HEK293T (cell line): ENCODE results near the gene KCTD10.

Experiments used
- CTCF ChIA-PET: fragments of 350-600 bp; formaldehyde crosslinking; extraction: SDS; loops from one replicate; lab custom pipeline; 2021; ENCODE audit warnings: antibody characterized with exemption, inconsistent platforms; lab: Yijun Ruan, JAX
- POLR2A ChIA-PET: fragments of 350-600 bp; formaldehyde crosslinking; extraction: SDS; loops from one replicate; lab custom pipeline; 2020; ENCODE audit warnings: antibody characterized with exemption, inconsistent platforms; lab: Yijun Ruan, JAX
- DNase-seq: peaks from one replicate; pipeline ENCODE4 v3.0.0; 2012; ENCODE audit warnings: mixed read lengths; ENCODE audit errors: extremely low spot score
- ARNT ChIP-seq: fragments of 450-650 bp; IDR thresholded peaks from 2 replicates; pipeline ENCODE4 v1.6.1; 2017; ENCODE audit warnings: mild to moderate bottlenecking
- BHLHE40 ChIP-seq: fragments of 450-650 bp; IDR thresholded peaks from 2 replicates; pipeline ENCODE4 v1.6.1; 2016; ENCODE audit warnings: mild to moderate bottlenecking, moderate library complexity, borderline replicate concordance
- CTBP1 ChIP-seq: fragments of 450-650 bp; IDR thresholded peaks from 2 replicates; pipeline ENCODE4 v1.6.1; 2016; ENCODE audit warnings: borderline replicate concordance
- ELF4 ChIP-seq: fragments of 450-650 bp; IDR thresholded peaks from 2 replicates; pipeline ENCODE4 v1.6.1; 2017; ENCODE audit warnings: antibody characterized with exemption
- FOXA1 ChIP-seq: fragments of 450-650 bp; IDR thresholded peaks from 2 replicates; pipeline ENCODE4 v1.6.1; 2016; ENCODE audit warnings: mild to moderate bottlenecking
- FOXK2 ChIP-seq: fragments of 450-650 bp; IDR thresholded peaks from 2 replicates; pipeline ENCODE4 v1.6.1; 2016; ENCODE audit warnings: mild to moderate bottlenecking
- FOXM1 ChIP-seq: fragments of 450-650 bp; IDR thresholded peaks from 2 replicates; pipeline ENCODE4 v1.6.1; 2017; ENCODE audit warnings: mild to moderate bottlenecking, borderline replicate concordance
- HDGF ChIP-seq: fragments of 450-650 bp; IDR thresholded peaks from 2 replicates; pipeline ENCODE4 v1.6.1; 2017; ENCODE audit warnings: antibody characterized with exemption, borderline replicate concordance
- L3MBTL2 ChIP-seq: fragments of 450-650 bp; conservative IDR thresholded peaks from 2 replicates; pipeline ENCODE4 v1.6.1; 2016; ENCODE audit warnings: mild to moderate bottlenecking
- LEF1 ChIP-seq: fragments of 450-650 bp; IDR thresholded peaks from 2 replicates; pipeline ENCODE4 v1.6.1; 2017; ENCODE audit warnings: mild to moderate bottlenecking, borderline replicate concordance
- NFRKB ChIP-seq: fragments of 450-650 bp; IDR thresholded peaks from 2 replicates; pipeline ENCODE4 v1.6.1; 2016; ENCODE audit warnings: mild to moderate bottlenecking, moderate library complexity
- SP1 ChIP-seq: fragments of 450-650 bp; IDR thresholded peaks from 2 replicates; pipeline ENCODE4 v1.6.1; 2017
- SUZ12 ChIP-seq: fragments of 450-650 bp; IDR thresholded peaks from 2 replicates; pipeline ENCODE4 v1.6.1; 2016; ENCODE audit warnings: mild to moderate bottlenecking
- TARDBP ChIP-seq: fragments of 450-650 bp; IDR thresholded peaks from 2 replicates; pipeline ENCODE4 v1.6.1; 2016
- ZNF384 ChIP-seq: fragments of 450-650 bp; IDR thresholded peaks from 2 replicates; pipeline ENCODE4 v1.6.1; 2016
- TF ChIP-seq, protein P1 (sequence below): fragments of 450-650 bp; IDR thresholded peaks from 2 replicates; pipeline ENCODE4 v1.6.1; 2016

KCTD10 gene

DNA sequence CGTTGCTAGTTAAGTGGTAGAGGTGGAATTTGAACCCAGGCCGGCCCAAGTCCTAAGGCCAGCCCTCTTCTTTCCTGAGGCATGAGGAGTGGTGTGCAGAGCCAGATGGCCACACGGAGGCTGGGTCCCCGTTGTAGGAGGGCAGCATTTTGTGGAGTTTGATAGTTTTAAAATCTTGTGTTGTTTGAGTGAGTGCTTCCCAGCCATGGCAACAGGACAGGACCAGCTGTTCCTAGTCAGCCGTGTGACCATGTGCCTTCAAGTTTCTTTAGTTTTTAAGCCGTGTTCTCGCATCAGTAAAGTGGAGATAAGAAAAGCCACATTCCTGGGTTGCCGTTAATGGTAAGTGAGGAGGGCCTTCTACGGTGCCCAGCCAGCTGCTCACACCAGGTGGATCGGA is 44.7 kb upstream of the KCTD10 start:
- DNase-seq: no peak
- POLR2A ChIA-PET: no interaction called here
- TF ChIP-seq FOXA1 (no peak), SUZ12 (no peak), L3MBTL2 (no peak), FOXK2 (no peak), LEF1 (no peak), FOXM1 (no peak), BHLHE40 (no peak), ARNT (no peak), ELF4 (no peak), SP1 (no peak), HDGF (no peak), NFRKB (no peak), CTBP1 (no peak), TARDBP (no peak), ZNF384 (no peak)
- TF ChIP-seq, protein P1, sequence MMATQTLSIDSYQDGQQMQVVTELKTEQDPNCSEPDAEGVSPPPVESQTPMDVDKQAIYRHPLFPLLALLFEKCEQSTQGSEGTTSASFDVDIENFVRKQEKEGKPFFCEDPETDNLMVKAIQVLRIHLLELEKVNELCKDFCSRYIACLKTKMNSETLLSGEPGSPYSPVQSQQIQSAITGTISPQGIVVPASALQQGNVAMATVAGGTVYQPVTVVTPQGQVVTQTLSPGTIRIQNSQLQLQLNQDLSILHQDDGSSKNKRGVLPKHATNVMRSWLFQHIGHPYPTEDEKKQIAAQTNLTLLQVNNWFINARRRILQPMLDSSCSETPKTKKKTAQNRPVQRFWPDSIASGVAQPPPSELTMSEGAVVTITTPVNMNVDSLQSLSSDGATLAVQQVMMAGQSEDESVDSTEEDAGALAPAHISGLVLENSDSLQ: no peak
- CTCF ChIA-PET: no interaction called here

GRCh38 chr12:109519787-109520186 is 42.7 kb upstream of the KCTD10 start:
- POLR2A ChIA-PET: no interaction called here
- CTCF ChIA-PET: interaction anchor here (0.6 to 1.1 kb wide), 2 partner anchors 243 to 254 kb away, joined by 3 read pairs; no protein-coding TSS in a partner anchor
- DNase-seq: no peak
- TF ChIP-seq HDGF (no peak), ARNT (no peak), FOXK2 (no peak), TARDBP (no peak), SP1 (no peak), NFRKB (no peak), SUZ12 (no peak), FOXA1 (no peak), ZNF384 (no peak)
- TF ChIP-seq, protein P1: no peak

GRCh38 chr12:109518820-109519665 is 41.9 kb upstream of the KCTD10 start:
- POLR2A ChIA-PET: no interaction called here
- TF ChIP-seq SP1 (no peak), BHLHE40 (no peak), TARDBP (no peak), HDGF (no peak), FOXM1 (no peak), ARNT (no peak), FOXA1 (no peak)
- CTCF ChIA-PET: interaction anchor here (0.6 to 1.3 kb wide), 4 partner anchors 244 to 1160 kb away, joined by 3 to 5 read pairs (median 3); no protein-coding TSS in a partner anchor
- DNase-seq: peak; percentile 80

DNA sequence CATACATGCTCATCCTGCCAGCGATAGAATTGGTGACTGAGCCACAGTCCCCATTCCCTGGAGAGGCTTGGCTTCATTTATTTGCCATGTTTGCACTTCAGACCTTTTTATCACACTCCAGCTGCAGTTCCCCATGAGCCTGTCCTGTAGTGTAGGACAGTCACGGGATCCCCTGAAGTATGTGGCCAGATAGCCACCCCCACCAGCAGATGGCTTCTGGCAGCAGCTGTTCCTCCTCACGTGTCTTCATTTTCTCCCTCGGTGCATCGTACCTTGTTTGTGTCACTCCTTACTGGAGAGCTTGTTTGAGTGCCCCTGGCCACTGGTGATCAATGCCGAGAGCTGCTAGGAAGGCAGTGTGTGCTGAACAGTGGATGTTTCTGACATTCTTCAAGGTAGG is 40.5 kb upstream of the KCTD10 start:
- CTCF ChIA-PET: interaction anchor here (1.4 kb wide), 1 partner anchor 9 kb away, joined by 3 read pairs; no protein-coding TSS in a partner anchor
- no peak for TF ChIP-seq SUZ12
- no peak for TF ChIP-seq BHLHE40
- no peak for TF ChIP-seq FOXA1
- TF ChIP-seq SP1: no peak
- no peak for TF ChIP-seq TARDBP
- TF ChIP-seq ZNF384: no peak
- TF ChIP-seq ARNT: no peak
- TF ChIP-seq ELF4: no peak
- TF ChIP-seq FOXM1: no peak
- no peak for TF ChIP-seq FOXK2
- TF ChIP-seq NFRKB: no peak
- no peak for TF ChIP-seq HDGF
- TF ChIP-seq, protein P1: no peak
- no peak for TF ChIP-seq LEF1
- no peak for TF ChIP-seq CTBP1
- no peak for TF ChIP-seq L3MBTL2
- DNase-seq: no peak
- POLR2A ChIA-PET: no interaction called here

GRCh38 chr12:109513977-109514376 is 36.9 kb upstream of the KCTD10 start:
- ChIA-PET POLR2A (no interaction called here), CTCF (no interaction called here)
- no peak for TF ChIP-seq TARDBP
- TF ChIP-seq BHLHE40: no peak
- no peak for TF ChIP-seq HDGF
- DNase-seq: no peak

- TF ChIP-seq ZNF384 (no peak), FOXM1 (no peak), HDGF (no peak), BHLHE40 (no peak), LEF1 (no peak), SUZ12 (no peak), ELF4 (no peak), L3MBTL2 (no peak), NFRKB (no peak), CTBP1 (no peak)
- TF ChIP-seq, protein P1: no peak
- ChIA-PET POLR2A (no interaction called here), CTCF (no interaction called here)
- DNase-seq: no peak
Observed at GRCh38 chr12:109513051-109513450, 36.0 kb upstream of the KCTD10 start.
